GM10847 (cell line): ENCODE measurements around the gene PBOV1.

Experiments
- POLR2A ChIP-seq: IDR thresholded peaks from 2 replicates; pipeline ENCODE4 v1.6.1; 2011; ENCODE audit not compliant: insufficient read length; ENCODE audit errors: extremely low read depth

Gene PBOV1

DNA sequence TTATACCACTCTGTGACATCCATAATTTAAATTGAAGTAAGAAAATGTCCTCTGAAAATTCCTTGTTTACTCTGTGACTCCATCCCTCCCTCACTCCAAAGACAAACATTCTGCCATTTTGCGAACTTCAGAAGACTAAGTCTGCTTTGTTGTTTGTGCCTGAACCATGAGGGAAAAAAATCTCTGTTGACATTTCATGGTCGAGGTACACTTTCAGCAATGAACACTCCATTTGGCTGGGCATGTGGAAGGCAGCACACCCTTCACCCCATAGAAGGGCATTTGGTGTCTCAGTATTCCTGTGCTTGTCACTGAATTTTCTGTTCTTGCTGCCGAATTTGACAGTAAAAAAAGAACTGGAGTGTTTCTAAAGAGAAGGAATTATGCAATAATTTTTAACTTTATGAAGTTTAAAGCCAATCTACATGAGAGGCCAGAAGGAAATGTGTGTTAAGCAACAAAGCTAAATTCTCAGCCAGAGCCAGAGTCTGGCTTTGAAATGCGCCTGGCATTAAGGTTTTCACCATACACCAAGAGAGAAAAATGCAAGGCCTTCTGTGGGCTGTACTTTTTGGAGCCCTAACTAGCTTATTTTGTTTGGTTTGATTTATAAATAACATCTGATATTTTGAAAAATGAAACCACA lies 4.7 kb upstream of the PBOV1 start:
- no peak for TF ChIP-seq POLR2A

DNA sequence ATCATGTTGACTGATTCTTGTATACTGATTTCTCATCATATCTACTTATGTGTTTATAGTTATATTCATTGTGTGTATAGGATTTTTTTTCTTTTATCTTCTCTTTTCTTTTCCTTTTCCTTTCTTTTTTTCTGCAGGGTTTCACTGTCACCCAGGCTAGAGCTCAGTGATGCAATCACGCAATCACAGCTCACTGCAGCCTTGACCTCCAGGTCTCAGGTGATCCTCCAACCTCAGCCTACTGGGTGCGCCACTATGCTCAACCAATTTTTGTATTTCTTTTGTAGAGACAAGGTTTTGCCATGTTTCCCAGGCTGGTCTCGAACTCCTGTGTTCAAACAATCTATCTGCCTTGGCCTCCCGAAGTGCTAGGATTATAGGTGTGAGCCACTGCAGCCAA lies 1.6 kb upstream of the PBOV1 start:
- no peak for TF ChIP-seq POLR2A

DNA sequence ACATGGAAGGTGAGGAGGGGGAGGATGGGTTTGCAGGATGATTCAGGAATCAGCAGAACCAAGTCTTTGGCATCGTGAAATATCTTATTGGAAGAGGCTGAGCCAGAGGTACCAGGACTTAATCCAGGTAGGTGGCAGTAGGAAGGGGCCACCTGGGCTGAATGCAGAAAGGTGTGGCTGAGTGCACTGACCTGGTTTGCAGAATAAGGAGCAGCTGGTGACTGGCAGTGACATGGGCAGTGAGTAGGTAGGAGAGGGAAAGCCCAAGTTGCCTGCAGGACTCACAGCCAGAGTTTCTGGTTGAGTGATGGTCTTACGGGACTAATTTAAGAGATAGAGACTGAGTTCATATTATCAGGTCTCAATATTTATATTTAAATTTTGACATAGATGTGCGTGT lies 1.1 kb upstream of the PBOV1 start:
- TF ChIP-seq POLR2A: no peak

DNA sequence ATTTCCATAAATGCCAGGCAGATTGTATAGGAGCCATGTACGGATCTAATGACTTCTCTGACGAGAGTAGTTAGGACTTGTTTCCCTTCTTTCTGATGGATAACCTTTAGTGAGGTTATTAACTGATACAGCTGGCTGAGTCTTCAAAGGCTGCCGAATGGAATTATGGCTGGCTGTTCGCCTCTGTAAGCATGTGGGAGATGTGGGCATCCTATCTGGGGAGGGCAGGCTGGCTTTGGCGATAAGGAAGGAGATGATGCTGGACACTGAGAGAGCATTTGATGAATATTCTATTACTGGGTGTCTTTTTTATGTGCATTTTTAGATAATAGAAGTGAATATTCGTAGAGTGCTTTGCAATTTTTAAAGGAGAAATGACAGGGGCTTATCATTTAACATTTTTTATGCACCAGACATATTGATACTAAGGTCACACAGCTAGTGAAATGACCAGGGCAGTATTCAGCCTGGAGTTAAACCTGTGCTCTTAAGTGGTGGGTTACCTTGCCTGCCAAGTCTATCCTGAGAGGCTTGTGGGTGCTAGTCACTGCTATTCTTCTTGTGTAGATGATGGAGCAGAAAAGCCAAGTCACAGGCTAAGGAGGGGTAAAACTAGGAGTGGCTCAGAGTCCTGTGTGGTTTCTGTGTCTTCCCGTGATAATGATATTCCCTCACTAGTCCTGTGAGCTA lies 3.1 kb downstream of the PBOV1 start:
- no peak for TF ChIP-seq POLR2A

GRCh38 chr6:138211601-138212000 lies 6.7 kb downstream of the PBOV1 start:
- TF ChIP-seq POLR2A: no peak

- TF ChIP-seq POLR2A: no peak
Observed at GRCh38 chr6:138211048-138211581, 7.2 kb downstream of the PBOV1 start.

- TF ChIP-seq POLR2A: no peak
Observed at GRCh38 chr6:138206862-138207261, 11.4 kb downstream of the PBOV1 start.

DNA sequence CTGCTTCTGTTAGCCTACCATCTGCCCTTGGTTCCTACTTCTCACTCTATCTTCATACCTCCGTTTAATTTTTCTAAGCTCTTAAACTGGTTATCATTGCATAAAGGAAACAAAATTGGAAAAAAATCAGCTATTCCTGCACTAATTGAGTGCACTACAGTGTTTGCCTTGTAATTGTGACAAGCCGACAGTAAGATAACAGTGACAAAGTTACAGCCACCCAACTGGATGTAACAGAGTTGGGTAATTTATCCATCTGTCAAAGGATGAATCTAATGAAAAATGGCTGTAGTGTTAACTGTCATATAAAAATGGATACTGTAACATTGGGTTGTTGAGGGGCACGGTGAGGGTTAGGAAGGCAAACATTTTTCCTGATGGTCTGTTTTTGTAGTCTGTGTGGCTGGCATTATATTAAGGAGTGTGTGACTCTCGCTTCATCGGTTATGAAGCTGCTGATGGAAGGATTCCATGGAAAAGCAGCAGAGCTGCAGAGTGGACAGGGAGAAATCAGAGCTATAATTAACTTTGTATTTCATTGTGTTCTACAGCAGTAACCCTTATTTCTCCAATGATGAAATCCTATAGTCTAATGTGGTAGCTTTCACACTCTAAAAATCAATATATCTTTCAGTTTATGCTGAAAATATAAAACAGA lies 12.7 kb downstream of the PBOV1 start:
- no peak for TF ChIP-seq POLR2A

GRCh38 chr6:138204792-138205384 lies 13.4 kb downstream of the PBOV1 start:
- TF ChIP-seq POLR2A: no peak

GRCh38 chr6:138204303-138204702 lies 14.0 kb downstream of the PBOV1 start:
- TF ChIP-seq POLR2A: no peak

GRCh38 chr6:138203315-138203714 lies 15.0 kb downstream of the PBOV1 start:
- no peak for TF ChIP-seq POLR2A

DNA sequence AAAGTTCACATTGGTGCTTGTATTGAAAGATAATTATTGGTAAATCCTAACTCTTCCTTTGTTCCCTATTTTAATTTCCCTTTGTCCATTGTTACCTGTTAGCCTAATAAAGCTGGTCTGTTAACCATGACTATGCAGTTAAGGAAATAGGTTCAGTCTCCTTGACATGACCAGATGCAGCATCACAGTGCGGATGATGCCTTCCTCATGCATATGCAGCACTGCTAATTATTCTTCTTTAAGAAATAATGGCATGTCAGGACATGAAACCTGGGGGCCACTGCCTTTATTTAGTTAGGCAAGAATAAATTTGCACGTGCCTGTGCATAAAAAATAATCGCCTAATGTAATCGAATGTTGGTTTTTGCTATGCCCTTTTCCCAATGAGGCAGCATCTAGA lies 16.5 kb downstream of the PBOV1 start:
- TF ChIP-seq POLR2A: no peak

GRCh38 chr6:138198430-138199091 lies 19.7 kb downstream of the PBOV1 start:
- TF ChIP-seq POLR2A: no peak

GRCh38 chr6:138197570-138197969 lies 20.7 kb downstream of the PBOV1 start:
- no peak for TF ChIP-seq POLR2A

- no peak for TF ChIP-seq POLR2A
Observed at GRCh38 chr6:138196122-138196738, 22.1 kb downstream of the PBOV1 start.
